ENCODE data around the gene TLL2.

TLL2 gene

GRCh38 chr10:96505150-96506136 lies 8.3 kb downstream of the TLL2 start:
- TF ChIP-seq CTCF (conservative IDR thresholded peaks at IDR 0.05): no peak
- H3K27ac ChIP-seq: no peak overlapping the region

- no peak for TF ChIP-seq CTCF (conservative IDR thresholded peaks at IDR 0.05)
- no peak overlapping the region for H3K27ac ChIP-seq
Measured at GRCh38 chr10:96502561-96503282, 11.0 kb downstream of the TLL2 start.

- TF ChIP-seq CTCF (conservative IDR thresholded peaks at IDR 0.05): no peak
- H3K27ac ChIP-seq: no peak overlapping the region
Measured at GRCh38 chr10:96501985-96502384, 11.7 kb downstream of the TLL2 start.

- no peak for TF ChIP-seq CTCF (conservative IDR thresholded peaks at IDR 0.05)
- H3K27ac ChIP-seq: no peak overlapping the region
Measured at GRCh38 chr10:96500519-96500918, 13.2 kb downstream of the TLL2 start.

- no peak for TF ChIP-seq CTCF (conservative IDR thresholded peaks at IDR 0.05)
Measured at GRCh38 chr10:96500050-96500449, 13.7 kb downstream of the TLL2 start.

GRCh38 chr10:96497391-96497790 lies 16.3 kb downstream of the TLL2 start:
- no peak for TF ChIP-seq CTCF (conservative IDR thresholded peaks at IDR 0.05)
- H3K27ac ChIP-seq: no peak overlapping the region

More at GRCh38 chr10:96500050-96500449, 13.7 kb downstream of the TLL2 start:
- no peak overlapping the region for H3K27ac ChIP-seq

GRCh38 chr10:96496281-96496925 lies 17.3 kb downstream of the TLL2 start:
- no peak overlapping the region for H3K27ac ChIP-seq
- no peak for TF ChIP-seq CTCF (conservative IDR thresholded peaks at IDR 0.05)
